Renal cortex interstitium (tissue), 11 donors: Measurements from ENCODE around the gene FAM227B. TPM values are rescaled to one million over a fixed set of nuclear protein-coding genes. Genes with fewer than 3 reads are reported as not detected.

Experiments
- DNase-seq, 11 donors: peaks; one replicate each; pipeline ENCODE4 v3.0.0-alpha.2; 2013; ENCODE audit warnings: low read depth in 9 of 11, low spot score in 4 of 11; ENCODE audit errors: extremely low read depth in 1 of 11
- polyA plus RNA-seq, 3 donors: library from polyadenylated mRNA; unstranded; fragments of 120-200 nt; gene quantifications; one replicate each; pipeline ENCODE4 v1.2.1, GENCODE V29; 2013; ENCODE audit not compliant: insufficient read length in 3 of 3

Gene FAM227B
- polyA plus RNA-seq, 3 donors: 14.8 to 18.5 (median 16.1) TPM

DNA sequence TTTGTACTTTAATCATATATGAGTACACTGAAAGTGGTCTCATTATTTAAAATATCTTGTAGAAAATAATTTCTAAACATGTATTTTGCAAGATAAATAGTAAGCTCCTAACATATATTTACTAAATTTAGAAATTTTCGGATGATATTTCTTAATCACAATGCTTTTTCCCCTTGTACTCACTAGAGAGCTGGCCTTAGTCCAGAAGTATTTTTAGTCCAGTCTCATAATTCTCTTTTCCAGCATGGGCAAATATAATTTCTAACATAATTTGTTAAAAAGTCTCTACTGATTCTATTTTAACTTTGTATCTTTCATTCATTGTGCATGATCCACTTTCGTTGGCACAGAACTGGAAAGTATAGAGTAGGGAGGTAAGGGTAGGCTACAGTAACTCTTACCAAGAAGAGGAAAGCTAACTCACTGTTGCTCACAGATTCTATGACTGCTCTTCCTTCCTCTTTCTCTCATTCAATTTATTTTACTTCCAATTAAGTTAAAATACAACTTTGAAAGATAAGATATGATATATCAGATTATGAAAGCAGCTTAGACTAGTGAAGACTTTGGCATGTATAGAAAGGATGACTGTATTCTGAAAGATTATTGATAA is 158.3 kb downstream of the FAM227B start:
- no peak for DNase-seq

DNA sequence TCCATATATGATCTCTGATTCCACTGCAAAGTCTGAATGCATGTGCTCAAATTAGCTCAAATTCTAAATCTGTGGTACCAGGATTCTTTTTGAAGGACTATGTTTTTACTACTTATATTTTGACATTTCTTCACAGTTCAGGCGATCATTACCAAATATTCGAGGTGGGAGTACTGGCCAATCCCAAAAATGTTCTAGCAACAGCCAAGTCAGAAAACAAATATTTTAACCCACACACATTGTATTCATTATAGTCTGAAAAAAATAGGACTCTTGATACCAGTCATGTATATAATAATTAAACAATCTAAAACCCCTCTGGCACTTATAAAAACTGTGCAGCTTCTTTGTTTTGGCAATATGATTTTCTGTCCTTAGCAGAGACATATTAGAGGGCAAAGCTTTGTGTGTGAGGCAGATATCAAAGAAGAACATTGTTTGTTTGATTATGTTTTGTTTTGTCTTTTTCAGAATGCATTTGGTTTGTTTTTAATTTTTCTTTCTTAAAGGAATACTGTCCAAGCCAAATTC is 160.1 kb downstream of the FAM227B start:
- no peak for DNase-seq

DNA sequence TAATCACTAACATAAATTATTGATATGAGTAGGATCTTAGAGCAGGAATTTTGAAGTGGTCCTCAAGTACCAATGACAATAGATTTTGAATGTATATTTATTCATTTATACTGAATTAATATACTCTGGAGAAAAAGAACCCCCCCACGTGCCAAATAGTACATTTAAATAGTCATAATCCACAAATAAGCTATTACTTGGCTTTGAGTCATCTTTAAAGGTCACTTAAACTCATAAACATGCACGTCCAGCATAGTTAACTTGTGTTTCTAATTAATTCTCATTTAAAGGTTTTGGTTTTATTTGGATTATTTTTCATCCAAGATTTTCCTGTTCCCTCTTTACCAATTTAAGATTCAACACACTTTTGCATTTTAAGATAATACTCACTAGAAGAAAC is 162.5 kb downstream of the FAM227B start:
- DNase-seq: no peak

DNA sequence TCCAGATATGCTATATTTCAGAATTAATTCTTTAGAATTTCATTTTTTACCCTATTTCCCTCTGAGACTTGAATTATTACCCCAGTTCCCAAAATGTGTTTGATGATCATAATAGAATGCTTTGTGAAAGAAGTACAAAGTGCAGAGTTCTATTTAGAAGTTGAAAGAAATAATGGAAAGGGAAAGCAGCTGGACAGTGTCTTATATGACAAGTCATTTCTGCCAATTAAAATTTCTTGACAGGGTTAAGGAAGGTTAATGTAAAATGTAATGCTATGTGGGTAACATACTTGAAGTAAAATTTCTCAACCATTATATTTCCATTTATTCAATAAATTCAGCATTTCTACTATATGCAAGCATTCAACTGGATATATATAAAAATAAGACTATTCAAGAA is 164.5 kb downstream of the FAM227B start:
- no peak for DNase-seq

DNA sequence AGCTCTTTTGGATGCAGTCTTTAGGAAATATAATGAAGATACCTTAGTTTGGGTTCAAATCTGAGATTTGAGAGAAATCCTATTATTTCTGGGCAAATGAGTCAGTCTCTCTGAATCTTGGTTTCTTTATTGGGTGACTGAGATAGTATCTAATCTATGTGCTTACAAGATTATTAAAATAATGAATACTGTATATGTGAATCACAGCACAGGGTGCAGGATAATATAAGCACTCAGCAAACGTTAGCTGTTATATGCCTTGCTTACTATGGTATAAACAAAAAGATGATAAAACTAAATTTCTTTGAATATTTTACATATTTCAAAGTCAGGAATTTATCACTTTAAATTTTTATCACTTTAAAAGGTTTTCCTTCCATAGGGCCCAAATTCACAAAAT is 168.0 kb downstream of the FAM227B start:
- DNase-seq: no peak

DNA sequence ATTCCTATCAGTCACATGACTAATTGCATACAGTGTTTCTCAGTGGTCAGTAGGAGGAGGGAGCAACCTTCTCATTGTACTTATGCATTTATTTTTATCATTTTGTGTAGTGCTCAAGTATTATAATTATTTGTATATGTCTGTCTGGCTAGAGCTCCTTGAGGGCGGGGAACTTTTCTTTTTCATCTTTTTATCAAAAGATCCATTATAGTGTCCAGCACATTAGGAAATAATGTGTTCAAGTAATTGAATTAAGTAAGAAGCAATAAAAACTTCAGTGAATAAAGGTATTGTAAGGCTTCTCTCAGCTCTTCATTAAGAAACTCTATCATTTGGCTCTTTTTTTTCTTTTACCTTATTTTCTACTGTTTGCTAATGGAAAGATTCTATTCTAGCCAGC is 178.8 kb downstream of the FAM227B start:
- DNase-seq: no peak

DNA sequence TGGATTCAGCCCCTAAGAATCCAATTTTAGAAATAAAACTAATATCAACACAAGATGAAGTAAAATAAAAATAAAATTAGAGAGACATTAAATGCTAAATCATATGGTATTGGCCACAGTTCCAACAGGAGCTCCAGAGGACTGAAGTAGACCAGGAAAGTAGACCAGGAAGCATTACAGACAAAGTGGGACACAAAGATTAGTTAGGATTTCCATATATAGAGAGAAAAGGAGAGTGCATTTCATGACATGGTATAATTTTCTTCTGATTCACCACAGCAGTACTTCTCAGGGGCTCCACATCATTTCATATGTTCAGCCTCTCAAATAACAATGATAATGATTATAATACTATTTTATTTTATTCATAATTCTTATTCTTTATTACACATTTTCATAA is 179.3 kb downstream of the FAM227B start:
- no peak for DNase-seq

DNA sequence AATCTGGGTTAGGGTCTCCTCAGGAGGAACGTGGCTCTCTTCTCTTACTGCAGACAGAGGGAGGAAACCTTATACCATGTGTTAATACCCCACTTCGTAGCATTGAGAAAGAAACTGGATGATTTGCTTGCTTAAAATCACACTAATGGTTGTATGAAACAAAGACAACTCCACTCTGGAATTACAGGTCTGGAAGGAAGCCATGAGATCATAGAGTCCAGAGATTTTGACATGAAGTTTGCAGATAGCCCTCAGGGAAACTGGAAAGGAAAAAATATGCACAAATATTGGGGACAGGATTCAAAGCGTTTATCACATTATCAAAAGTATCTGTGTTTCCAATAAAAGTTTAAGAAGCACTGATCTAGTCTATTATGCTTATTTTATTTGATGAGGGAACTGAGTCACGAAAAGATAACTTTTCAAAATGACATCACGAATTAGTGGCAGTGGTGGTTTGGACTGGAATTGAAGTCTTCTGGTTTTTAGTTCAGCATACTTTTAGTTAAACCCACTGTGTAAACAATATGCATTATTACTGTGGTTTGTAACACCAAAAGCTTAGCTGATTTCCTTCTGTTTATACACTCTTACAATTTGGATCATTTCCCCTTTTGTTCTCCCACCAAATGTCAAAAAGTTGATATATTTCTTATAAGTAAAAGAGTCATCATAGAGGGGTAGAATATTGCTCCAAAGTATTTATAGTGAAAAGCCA is 180.8 kb downstream of the FAM227B start:
- DNase-seq: no peak

DNA sequence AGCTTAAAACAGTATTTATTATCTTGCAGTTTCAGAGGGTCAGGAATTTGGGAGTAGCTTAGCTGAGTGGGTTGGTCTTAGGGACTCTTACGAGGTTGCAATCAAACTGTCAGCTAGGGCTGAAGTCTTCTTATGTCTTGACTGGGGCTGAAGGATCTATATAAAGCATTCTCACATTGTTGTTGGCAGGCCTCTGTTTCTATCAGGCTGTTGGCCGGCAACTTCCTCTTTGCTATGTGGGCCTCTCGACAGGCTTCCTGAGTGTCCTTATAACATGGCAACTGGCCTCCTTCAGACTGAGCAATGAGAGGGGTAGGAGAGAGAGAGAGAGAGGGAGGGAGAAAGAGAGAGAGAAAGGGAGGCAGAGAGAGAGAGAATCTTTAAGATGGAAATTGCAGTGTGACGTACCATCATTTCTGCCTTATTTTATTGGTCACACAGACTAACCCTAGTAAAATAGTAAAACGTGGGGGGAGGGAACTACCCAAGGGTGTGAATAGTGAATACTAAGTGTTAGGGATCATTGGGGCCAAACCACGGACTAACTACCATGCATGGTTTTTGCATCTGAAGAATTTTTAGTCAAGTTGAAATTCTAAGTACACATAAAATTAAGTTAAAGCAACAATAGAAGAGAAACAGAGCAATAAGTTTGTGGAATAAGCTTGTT is 181.5 kb downstream of the FAM227B start:
- DNase-seq: peak in 2 of 11 donors; percentile 48 to 52

DNA sequence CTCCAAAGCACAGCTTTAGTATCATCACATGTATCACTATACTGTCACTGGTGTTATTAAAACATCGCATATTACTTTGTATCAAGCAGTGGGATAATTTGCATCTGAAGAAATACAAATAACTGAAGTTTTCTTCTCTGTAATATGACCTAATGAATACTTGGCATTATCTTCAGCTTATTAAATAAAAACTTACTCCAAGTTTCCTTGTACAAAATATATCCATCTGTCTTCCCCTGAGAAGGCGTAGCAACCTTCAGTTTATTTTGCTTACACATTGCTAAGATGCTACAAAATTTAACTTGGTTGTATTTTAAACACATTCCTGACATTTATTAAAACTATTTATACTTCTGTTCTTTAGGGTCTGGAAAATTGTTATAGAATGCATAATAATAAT is 183.9 kb downstream of the FAM227B start:
- DNase-seq: no peak

DNA sequence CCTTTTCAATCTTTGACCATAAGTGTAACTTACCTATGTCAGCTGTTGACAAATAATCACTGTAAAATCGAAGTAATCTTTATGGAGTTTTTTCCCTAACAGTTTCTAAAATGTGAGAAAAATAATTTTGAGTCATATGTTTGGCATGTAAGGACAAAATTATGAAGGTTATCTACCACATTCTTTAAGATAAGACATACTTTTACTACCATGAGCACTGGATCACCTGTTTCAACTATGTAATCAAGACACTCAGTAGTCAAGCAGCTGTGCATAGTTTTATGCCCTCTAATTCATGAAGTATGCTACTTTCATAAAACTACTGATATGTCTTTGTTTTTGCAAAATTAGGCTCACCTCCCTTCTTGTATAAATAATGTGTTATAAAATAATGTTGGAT is 185.4 kb downstream of the FAM227B start:
- DNase-seq: no peak

DNA sequence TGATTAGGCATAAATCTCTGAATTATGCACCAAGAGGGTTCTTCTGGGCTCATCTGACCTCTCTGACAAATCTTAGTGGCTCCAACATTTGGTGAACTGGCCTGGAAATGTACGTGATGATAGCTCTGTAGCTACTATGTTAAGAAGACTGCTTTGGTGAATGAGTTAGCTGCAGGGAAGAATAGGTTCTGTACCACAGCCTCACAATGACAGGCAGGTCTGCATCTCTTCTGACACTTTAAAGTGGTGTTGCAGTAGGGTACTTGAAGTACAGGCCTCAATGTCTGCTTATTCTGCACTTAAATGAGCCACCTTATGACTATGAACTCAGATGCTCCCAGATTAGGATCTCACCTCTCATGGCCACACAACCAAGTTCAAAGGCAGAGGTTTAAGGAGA is 190.6 kb downstream of the FAM227B start:
- no peak for DNase-seq

DNA sequence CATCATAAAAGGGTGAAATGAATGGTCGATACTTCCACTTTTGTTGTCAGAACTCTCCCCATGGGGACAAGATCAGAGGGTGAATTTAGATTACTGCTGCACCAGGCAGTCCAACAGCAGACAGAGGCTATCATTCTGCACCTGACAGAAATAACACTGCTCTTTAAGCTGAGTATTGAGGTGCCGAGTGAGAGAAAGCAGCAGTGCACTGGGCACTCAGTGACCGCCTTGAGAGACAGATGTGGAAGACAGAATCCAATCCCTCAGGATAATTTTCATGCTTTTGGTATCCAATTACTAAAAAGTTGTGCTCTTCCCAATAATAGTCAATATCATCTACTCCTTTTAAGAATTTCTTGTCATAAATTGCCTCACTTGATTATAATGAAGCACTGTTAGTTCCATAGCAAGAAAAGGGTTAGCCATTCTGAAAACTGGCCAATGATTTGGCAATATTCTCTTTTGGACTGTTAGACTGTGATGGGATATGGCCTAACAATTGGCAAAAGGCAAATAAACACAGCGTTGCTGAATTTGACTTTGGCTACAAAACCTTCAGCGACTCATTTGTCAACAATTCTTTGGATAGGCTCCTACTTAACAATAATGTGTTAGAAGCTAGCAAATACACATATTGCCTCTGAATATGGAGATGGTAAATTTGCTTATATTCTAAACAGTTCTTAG is 192.1 kb downstream of the FAM227B start:
- no peak for DNase-seq

DNA sequence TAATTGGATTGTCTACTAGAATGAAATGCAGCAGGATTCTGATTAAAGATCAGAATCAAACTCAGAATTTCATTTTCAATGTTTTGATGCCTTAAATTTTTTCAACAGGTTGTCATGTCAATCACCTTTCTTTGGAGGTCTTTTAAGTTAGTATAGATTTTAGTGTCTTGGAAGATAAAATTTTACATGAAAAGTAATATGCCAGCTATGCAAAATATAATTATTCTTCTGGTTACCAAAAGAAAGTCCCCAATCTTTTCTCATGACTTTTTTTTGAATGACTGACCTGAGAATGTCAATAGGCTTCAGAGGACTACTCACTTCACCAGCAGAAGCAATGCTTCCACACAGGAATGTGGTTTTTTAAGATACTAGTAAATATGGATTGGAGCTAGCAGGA is 193.2 kb downstream of the FAM227B start:
- no peak for DNase-seq

DNA sequence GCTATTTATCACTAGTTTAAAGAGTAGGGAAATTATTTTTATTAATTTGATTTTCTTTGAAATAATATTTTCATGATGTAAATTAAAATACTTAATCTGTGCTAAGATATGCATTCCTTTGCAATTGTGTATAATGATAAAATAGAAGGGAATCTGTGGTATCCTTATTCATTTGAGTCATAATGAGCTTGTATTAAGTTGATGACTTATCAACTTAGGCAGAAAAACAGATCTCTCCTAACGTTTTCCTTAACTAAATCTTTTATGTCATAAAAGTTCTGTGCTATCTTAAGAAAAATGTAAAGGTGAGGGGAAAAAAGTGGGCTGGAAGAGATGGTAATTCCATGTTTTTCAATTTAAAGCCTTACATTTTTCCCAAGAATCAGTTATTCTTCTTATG is 195.7 kb downstream of the FAM227B start:
- DNase-seq: no peak

DNA sequence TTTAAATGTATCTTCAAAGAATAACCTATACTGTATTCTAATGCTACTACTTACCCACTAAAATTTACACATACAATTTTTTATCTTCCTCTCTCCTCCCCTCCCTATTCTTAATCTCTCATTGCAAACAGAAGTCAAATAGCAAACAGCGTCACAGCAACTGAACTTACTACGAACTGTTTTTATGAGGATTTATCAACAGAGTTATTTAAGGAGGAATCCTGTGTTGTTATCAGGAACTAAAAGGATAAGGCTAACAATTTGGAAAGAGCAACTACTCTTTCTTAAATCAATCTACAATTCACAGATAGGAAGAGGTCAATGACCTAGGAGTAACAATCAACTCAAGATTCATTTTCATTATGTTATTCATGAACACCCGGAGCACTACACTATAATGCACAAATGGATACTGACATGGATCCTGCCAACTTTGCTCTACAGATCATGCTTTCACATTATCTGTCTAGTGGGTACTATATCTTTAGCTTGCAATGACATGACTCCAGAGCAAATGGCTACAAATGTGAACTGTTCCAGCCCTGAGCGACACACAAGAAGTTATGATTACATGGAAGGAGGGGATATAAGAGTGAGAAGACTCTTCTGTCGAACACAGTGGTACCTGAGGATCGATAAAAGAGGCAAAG is 196.6 kb downstream of the FAM227B start:
- no peak for DNase-seq

DNA sequence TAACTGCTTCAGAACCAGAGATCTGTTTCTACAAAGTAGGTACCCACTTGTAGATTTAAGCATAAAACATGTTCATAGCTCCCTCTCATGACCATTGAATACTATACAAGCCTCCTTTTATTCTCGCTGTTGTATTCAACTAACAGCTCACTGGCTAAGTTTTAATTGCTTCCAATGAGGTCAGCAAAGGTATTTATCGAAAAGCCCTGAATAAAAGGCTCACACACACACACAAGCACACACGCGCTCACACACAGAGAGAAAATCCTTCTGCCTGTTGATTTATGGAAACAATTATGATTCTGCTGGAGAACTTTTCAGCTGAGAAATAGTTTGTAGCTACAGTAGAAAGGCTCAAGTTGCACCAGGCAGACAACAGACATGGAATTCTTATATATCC is 197.6 kb downstream of the FAM227B start, which contains the start of gene FGF7:
Gene FGF7 (plus strand): TSS at position 222 of the 400 bp plus-strand sequence. CDS start 1,056 bp downstream, outside the sequence.
- peak in 2 of 11 donors; percentile 39 to 51 for DNase-seq

DNA sequence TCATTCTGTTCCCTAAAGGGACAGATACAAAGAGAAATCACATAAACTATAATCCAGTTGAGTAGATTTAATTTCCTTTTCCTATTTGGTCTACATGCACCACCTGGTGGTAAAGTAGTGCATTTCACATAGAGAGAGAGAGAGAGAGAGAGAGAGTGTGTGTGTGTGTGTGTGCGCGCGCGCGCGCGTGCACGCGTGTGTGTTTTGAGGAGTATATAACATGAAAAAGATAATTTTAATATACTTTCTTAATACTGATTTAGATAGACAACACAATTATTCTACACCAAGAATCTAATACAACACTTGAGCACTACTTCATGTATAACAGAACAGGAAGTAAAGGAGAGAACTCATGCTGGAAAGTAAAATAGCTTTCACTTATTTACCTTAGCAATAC is 198.6 kb downstream of the FAM227B start:
- DNase-seq: peak in 3 of 11 donors; percentile 51 to 67 (median 51)

DNA sequence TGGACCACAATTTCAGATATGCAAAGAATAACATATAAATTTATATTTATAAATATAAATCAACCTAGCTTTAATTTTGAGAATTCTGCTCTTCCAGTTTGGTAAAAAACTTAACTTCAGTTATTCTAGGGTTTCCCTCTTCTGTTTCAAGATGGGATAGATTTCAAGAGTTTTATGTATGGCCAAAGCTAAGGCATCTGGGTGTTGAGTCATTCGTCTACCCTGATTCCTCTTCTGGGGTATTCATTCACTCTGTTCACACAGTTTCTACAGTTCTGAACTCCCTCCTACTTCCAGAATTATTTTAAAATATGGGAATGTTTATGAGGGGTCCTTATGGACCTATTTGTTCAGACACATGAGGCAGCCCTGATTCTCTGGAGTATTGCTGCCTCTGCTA is 201.8 kb downstream of the FAM227B start:
- no peak for DNase-seq
